OCI-M1 (cell line): ENCODE results near the gene PHTF2.
A peak's percentile ranks its signal among the peaks of the same experiment; 100 is the strongest.
"Not testable (repeated sequence)": the region's sequence is repeated elsewhere in the genome, so short reads cannot be mapped to it uniquely, and the experiment has no call there.

Source experiments
- DNase-seq: peaks from one replicate; lab custom pipeline; 2025; lab: John Stamatoyannopoulos, UW

PHTF2 gene

GRCh38 chr7:77798394-77799077, at the start of gene PHTF2, which contains the start of gene TMEM60:
TSS of gene PHTF2 (plus strand) at chr7:77798773.
TSS of gene TMEM60 (minus strand) at chr7:77798434. CDS start at chr7:77794373, 4,061 bp downstream.
- DNase-seq: peak; percentile 100

- DNase-seq: peak; percentile 99
These were observed 46.6 kb upstream of the PHTF2 start for GRCh38 chr7:77752016-77752415.

DNA sequence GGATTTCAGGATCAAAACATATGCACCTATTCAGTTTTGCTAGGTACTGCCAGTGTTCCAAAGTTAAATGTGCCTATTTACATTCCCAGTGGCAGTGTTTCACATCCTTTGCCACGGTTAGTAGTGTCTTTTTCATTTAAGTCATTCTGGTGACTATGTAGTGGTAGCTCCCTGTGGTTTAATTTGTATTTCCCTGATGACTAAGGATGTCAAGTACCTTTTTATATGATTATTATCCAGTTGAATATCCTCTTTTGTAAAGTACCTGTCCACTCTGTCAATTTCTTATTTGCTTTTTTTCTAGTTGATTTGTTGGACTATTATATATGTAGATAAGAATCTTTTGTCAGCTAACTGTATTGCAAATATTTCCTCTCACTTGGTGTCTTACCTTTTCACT, 45.4 kb upstream of the PHTF2 start:
- DNase-seq: no peak

DNA sequence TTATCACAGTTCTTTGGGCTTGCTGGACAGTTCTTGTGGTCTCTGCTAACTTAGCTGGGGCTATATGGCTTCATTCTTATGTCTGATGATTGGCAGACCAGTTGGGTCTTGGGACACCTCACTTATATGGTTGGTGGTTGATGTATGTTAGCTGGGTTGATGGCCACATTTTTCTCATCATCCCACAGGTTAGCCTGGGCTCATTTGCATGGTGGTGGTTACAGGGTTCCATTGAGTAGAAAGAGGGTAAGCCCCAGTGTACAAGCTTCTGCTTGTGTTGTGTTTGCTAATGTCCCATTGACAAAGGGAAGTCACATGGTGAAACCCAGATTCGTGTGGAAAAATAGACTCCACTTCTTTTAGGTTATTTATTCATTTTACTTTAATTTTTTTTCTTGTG, 41.0 kb upstream of the PHTF2 start:
- no peak for DNase-seq

DNA sequence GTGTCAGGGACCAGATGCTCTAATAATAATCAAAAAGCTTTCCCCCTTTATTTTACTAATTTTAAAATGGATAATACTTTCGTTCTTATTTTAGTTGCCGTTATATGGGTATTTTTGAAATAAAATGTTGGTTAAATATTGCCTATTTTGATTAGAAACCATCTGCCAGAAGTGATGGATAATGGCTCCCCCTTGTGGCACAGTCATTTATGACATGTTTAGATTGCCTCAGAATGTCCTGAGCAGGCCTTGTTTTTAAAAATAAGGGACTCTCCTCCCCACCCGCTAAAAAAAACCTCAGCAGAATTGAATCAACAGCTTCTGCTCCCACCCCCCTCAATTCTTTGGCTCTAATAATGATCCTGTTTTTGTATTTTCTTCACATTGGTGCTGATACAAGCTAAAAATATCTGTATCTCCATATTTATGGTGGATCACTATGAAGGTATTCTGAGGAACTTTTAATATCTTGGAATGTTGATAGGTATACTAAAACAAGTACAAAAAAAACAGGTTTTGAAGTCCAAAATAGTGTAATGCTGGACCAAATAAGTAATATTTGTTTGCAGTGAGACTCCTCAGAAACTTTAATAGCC, 39.2 kb upstream of the PHTF2 start:
- peak; percentile 96 for DNase-seq

DNA sequence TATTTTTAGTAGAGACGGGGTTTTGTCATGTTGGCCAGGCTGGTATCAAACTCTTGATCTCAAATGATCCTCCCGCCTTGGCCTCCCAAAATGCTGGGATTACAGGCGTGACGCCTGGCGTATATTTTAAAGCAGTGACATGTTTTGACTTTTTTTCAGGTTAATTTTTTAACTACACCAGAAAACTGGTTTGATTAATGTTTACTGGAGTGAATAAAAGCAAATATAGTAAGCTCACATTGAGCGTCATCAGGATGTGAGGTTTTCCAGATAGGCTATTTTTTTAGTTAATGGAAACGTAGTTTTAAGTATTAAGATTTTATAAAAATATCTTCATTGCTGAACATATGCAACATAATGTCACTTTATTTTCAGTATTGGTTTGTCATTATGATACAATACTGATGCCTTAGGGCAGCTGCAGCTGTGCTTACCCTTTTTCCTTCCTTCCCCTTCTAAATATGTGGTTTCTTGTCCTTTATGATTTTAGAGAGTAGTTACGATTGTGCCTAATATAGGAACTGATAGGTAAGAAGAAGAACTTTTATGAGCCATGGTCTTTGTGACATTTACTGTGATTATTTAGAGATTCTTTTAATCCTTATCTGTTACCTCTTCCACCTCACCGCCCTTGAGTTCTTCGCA, 37.6 kb upstream of the PHTF2 start:
- DNase-seq: no peak

DNA sequence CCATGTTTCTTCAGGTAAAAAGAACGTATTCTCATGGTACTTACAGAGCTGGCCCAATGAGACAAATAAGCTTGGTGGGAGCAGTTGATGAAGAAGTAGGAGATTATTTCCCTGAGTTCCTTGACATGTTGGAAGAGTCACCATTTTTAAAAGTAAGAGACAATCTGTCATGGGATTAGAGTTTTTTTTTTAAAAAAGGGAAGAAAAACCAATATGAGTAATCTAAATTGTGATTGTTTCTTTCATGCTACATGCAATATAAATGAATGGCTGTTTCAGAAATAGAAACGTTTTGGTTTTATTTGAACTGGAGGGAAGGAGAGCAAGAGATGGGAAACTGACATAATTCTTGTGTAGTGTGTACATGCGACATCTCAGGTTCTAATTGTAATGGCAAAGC, 33.1 kb upstream of the PHTF2 start:
- DNase-seq: no peak

- DNase-seq: no peak
These were observed 32.4 kb upstream of the PHTF2 start for GRCh38 chr7:77765906-77766800.

GRCh38 chr7:77766801-77767605, 31.6 kb upstream of the PHTF2 start:
- DNase-seq: no peak

GRCh38 chr7:77770316-77770715, 28.3 kb upstream of the PHTF2 start:
- no peak for DNase-seq

DNA sequence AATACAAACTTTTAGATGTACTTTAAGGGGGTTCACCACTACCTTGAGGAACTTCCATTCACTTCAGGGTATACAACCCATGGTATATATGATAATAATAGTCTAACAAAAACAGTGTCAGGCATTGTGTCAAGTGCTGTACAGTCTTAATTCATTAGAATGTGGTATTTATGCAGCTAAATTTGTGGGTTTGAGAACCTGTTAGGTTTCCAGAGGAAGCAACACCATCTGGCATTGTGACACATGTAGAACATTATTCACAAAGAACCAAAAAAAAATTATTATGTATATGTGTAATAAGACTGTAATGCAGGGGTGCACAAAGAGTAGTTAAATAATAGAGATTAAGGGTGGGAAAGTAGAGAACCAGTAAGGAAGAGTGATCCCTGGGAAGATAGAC, 26.7 kb upstream of the PHTF2 start:
- DNase-seq: no peak

DNA sequence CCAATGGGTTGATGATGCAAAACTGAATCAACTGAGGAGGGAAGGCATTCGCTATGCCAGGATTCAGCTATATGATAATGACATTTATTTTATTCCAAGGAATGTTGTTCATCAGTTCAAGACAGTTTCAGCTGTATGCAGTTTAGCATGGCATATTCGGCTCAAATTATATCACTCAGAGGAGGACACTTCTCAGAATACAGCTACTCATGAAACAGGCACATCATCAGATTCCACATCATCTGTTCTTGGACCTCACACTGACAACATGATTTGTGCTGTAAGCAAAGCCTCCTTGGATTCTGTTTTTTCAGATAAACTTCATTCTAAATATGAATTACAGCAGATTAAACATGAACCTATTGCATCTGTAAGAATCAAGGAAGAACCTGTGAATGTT, 20.0 kb upstream of the PHTF2 start:
- DNase-seq: no peak

GRCh38 chr7:77782383-77782782, 16.2 kb upstream of the PHTF2 start:
- DNase-seq: no peak

DNA sequence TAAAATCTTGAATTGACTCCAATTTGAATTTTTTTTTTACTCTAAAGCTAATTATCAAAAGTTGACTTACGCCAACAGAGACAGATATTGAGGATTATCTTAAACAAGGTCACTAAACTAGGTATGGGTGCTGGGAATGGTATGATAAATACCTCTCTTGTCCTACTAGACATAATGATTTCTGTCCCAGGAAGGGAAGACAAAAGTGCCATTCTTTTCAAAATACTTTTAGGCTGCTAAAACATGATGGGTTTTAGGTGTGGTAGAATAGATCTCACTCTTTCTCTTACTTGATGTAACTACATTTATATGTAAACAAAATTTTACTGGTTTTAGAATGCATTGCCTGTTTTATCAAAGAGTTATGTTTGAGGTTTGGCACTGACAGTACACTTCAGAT, 15.5 kb upstream of the PHTF2 start:
- DNase-seq: no peak

DNA sequence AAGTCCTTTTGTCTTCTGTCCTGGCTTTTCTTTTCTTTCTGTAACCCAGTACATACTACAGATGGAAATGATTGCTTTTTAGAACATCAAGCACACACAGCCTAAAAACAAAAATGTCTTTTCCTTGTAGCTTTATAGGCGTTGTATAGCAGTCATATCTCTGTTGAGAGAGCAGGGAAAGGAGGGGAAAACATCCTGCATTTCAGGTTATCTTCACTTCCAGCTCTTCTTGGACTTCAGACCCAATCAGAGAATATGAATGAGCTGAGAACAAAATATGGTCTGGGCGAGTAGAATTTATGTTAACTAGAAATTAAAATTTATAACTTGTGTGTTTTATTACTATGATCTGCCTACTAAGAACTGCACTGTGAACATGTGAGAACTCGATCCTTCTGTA, 15.0 kb upstream of the PHTF2 start:
- DNase-seq: no peak

GRCh38 chr7:77784426-77784825, 14.1 kb upstream of the PHTF2 start:
- not testable (repeated sequence) for DNase-seq

- no peak for DNase-seq
These were observed 12.6 kb upstream of the PHTF2 start for GRCh38 chr7:77786018-77786417.

DNA sequence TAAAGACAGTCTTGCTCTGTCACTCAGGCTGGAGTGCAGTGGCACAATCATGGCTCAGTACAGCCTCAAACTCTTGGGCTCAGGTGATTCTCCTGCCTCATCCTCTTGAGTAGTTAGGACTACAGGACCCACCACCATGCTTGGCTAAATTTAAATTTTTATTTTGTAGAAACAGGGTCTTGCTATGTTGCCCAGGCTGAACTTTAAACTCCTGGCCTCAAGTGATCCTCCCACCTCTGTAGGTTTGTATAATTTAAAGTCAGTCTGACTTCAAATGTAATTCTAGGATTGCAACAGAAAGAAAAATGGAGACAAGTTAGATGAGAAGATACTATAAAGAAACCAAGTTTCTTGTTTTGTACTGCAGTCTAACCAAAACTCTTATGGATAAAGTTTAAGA, 11.8 kb upstream of the PHTF2 start:
- DNase-seq: no peak

GRCh38 chr7:77788327-77788902, 10.2 kb upstream of the PHTF2 start:
- no peak for DNase-seq

DNA sequence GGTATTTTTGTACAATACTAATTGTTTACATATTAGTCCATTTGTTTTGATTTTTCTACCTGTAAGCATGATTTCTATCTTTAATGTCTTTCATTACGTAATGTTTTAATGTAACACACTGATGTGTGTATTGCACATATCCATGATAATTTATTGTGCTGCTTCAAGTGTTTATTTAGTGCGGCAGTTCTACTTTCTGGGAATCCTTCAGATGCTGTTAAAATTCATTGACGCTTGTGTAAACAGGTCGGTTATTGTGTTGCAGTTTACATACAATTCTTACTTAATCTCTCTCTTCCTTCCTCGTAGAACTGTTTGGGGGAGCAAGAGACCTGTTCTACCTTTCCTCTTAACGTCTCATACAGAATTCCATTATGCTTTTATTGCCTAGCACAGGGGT, 7.2 kb upstream of the PHTF2 start:
- DNase-seq: no peak

- no peak for DNase-seq
These were observed 6.6 kb upstream of the PHTF2 start for GRCh38 chr7:77791956-77792355.
